GM18499 (cell line): ENCODE measurements around the gene MADCAM1.
"Not testable (repeated sequence)": the region's sequence is repeated elsewhere in the genome, so short reads cannot be mapped to it uniquely, and the experiment has no call there.

Source experiments
- ATAC-seq: cut with Tn5 transposase; IDR thresholded peaks from one replicate; pipeline ENCODE4 v1.9.1; 2021; ENCODE audit warnings: moderate number of reproducible peaks; ENCODE audit not compliant: insufficient read depth, unreplicated experiment

MADCAM1 gene

DNA sequence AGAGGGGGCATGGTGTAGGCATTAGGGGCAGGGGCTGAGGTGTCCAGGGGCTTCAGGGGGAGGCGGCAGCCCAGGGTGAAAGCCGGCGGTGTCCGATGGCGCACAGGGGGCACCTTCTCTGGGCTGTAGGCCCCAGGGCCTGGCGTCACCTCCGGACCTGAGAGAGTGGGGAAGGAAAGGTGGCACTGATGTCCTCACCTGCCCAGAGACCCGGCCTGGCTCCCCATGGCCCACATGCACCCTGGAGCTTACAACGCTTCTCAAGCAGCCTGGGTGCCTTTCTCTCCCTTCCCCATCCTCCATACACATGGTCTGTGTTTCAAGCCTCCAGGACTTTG, 32.1 kb upstream of the MADCAM1 start:
- ATAC-seq: no peak

DNA sequence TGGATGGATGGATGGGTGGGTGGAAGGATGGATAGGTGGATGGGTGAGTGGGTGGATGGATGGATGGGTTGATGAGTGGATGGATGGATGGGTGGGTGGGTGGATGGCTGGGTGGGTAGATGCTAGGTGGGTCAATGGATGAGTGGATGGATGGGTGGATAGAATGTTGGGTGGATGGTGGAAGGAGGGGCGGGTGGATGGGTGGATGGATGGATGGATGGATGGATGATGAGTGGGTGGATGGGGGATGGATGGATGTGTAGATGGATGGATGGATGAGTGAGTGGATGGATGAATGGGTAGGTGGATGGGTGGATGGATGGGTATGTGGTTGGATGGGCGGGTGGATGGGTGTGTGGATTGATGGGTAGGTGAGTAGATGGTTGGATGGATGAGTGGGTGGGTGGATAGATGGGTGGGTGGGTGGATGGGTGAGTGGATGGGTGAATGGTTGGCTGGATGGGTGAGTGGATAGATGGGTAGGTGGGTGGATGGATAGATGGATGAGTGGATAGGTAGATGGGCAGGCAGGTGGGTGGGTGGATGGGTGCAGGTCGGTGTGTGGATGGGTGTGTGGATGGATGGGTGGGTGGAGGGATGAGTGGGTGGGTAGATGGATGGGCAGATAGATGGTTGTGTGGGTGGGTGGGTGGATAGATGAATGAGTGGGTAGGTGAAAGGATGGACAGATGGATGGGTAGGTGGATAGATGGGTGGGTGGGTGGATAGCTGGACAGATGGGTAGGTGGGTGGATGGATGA, 31.1 kb upstream of the MADCAM1 start:
- no peak for ATAC-seq

DNA sequence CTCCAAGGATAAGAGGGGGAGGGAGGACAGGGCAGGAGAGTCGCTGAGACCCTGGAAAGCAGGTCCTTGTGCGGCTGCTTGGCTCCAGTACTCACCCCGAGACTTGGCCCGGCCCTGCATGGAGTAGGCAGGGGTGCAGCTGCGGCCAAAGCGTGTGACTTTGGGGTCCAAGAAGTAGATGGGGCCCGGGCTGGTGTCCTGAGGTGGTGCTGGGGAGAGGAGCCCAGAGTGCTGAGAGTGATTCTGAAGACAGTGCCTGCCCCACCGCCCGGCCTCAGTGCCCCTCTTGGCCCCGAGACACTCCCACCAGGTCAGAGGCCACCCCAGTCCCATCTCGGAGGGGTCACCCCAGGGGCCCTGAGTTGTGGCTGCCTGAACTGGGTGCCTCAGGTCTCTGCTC, 28.7 kb upstream of the MADCAM1 start:
- no peak for ATAC-seq

GRCh38 chr19:468587-469256, 27.6 kb upstream of the MADCAM1 start:
- no peak for ATAC-seq

DNA sequence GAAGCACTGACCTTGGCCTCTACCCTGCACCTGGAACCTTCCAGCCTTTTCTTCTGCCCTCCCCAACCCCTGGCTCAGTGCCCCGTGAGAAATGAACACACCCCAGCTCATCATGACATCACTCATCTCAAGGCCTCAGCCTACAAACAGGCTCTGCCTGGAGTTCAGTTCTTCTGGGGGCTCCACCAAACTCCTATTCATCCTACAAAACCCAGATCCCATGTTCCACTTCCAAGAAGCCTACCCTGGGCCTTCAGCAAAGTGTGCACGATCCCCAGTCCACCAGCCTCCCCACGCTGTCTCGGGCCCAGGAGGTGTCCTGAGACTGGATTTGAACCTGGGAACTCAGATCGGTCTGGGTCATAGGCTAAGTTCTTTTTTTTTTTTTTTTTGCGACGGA, 26.5 kb upstream of the MADCAM1 start:
- no peak for ATAC-seq

DNA sequence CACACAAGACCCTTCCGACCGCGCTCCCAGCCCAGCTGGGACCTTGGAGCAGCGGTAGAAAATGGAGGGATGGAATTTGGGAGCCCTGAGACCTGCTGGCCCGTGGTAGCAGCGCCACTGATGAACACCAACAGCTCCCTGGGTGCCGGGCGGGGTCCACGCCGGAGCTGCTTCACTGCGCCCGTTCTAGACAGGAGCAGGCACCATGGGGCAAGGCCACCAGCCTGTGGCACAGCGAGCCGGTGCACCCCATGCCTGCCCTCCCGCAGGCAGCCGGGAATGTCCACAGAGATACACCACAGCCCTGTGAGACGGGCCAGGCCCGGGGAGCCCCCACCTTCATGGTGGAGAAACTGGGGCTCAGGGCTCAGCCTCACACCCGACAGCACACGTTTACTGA, 25.6 kb upstream of the MADCAM1 start:
- ATAC-seq: no peak

GRCh38 chr19:472005-472858, 24.1 kb upstream of the MADCAM1 start:
- ATAC-seq: no peak

DNA sequence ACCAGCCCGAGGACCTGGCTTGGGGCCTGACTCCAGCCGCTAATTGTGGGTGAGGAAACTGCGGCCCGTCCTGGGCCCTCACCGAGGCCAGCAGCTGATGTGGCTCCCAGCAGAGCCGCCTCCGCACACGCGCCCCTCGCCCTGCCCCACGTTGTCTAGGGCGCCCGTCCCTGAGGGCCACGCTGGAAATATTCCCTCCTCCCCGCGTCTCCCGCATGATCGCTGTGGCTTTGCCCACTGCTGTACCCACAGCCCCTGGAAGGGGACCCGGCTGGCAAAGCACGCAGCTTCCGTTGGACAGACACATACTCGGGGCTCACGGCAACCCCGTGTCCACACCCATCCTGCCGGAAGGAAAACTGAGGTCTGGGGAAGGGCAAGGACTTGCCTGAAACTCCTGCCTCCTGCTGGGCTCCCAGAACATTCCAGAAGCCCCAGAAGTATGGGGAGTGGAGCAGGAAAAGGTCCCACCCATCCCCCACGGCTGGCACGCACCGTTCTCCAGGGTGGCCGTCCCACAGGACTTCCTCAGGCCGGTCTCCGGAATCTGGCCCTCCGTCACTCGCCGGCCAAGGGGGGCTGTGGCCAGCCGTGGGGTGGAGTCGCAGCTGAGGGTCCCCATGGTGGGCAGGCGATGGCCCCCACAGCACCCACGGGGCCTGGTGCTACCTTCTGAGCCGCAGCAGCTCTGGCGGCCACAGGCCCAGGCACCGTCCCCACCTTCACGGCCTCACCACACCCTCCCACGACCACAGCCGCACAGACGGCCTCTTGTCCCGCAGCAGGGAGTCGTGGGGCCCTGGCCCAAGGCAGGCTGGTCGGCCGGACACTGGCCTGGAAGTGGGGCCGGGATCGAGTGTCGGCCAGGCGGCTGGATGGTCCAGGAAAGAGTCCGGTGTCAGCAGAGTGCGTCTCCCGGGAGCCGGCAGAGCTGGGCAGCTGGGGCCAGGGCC, 21.9 kb upstream of the MADCAM1 start:
- ATAC-seq: no peak

- ATAC-seq: no peak
Measured at GRCh38 chr19:475360-475759, 20.9 kb upstream of the MADCAM1 start.

DNA sequence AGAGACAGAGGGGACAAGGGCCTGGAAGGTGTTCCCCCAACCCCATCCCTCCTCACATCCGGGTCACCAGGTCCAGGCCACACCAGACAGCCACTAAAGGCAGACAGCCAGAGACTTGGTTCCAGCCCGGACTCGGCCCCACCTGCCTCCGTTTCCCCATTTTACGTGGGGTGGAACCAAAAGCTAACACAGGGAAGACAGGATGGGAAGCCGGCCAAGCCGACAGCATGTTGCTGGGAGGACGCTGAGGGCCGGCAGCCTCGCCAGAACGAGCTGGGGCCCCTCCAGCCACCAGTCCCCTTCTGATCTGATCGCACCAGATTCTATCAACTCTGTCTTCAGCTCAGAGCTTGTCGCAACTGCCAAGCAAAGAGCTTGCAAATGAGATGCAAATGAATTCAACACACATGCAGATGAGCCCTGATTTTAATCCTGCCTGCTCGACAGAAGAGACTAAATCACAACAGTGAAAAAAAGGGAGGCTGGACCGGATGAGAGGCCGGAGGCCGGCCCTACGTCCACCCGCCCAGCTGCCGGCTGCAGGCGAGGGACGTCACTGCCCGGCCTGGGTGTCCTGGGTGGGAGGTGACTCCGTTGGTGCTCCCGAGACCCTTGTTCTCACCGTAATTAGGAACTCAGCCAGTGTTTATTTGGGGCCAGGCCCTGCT, 17.9 kb upstream of the MADCAM1 start:
- no peak for ATAC-seq

GRCh38 chr19:478976-479375, 17.3 kb upstream of the MADCAM1 start:
- ATAC-seq: no peak

DNA sequence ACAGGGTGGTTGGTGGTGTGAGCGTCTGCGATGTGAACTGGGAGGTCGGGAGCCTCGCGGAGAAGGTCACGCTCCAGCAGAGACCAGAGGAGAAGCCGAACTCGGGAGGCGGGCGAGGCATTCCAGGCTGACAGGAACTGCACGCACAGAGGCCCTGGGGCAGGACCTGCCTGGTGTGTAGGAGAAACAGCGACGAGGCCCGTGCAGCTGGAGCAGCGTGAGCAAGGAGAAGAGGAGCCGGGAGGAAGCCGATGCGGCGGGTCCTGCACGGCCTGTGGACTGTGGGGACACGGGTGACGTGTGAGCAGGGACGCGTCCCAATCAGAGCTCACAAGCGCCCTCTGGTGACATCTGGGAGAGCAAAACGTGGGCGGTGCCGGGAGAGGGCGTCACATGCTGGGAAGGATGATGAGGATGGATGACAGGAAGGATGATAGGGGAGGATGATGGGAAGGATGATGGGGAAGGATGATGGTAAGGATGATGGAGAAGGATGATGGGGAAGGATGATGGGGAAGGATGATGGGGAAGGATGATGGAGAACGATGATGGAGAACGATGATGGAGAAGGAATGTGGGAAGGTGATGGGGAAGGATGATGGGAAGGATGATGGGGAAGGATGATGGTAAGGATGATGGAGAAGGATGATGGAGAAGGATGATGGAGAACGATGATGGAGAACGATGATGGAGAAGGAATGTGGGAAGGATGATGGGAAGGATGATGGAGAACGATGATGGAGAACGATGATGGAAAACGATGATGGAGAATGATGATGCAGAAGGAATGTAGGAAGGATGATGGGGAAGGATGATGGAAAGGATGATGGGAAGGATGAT, 16.1 kb upstream of the MADCAM1 start:
- ATAC-seq: no peak

DNA sequence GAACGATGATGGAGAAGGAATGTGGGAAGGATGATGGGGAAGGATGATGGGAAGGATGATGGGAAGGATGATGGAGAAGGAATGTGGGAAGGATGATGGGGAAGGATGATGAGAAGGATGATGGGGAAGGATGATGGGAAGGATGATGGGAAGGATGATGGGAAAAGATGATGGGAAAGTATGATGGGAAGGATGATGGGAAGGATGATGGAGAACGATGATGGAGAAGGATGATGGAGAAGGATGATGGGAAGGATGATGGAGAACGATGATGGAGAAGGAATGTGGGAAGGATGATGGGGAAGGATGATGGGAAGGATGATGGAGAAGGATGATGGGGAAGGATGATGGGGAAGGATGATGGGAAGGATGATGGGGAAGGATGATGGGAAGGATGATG, 15.2 kb upstream of the MADCAM1 start:
- ATAC-seq: not testable (repeated sequence)

DNA sequence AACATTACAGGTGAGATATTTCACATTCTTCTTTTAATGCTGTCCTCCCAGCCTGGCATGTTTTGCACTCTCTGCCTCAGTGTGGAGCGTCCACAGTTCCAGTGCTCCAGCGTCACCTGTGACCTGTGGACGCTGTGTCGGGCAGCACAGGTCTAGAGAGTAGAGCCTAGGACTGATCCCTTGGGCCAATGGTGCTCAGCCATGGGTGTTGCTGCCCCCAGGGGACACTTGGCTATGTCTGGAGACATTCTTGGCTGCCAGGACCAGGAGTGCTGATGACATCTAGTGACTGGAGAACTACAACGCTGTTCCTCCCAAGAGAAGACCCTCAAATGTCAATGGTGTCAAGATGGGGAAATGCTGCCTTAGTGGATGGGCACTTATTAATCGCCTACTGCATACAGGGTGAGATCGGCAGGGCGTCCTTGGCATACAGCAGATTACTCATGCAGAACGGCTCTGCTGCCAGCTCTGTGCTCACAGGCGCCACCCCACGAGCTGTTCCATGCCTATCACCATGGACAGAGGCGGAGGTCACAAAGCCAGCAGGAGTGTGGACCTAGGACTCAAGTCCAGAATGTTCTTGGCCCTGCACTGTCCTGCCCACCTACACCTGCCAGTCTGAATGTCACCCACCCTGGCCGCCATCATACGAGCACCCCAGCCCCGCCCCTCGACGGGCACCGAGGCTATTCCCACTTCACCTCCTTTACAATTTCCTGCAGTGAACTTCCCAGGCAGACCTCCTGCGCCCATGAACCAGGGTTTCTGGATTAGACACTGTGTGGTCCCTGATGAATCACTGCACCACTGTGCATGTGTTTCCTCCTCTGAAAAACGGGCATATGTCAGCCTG, 13.9 kb upstream of the MADCAM1 start:
- ATAC-seq: no peak

DNA sequence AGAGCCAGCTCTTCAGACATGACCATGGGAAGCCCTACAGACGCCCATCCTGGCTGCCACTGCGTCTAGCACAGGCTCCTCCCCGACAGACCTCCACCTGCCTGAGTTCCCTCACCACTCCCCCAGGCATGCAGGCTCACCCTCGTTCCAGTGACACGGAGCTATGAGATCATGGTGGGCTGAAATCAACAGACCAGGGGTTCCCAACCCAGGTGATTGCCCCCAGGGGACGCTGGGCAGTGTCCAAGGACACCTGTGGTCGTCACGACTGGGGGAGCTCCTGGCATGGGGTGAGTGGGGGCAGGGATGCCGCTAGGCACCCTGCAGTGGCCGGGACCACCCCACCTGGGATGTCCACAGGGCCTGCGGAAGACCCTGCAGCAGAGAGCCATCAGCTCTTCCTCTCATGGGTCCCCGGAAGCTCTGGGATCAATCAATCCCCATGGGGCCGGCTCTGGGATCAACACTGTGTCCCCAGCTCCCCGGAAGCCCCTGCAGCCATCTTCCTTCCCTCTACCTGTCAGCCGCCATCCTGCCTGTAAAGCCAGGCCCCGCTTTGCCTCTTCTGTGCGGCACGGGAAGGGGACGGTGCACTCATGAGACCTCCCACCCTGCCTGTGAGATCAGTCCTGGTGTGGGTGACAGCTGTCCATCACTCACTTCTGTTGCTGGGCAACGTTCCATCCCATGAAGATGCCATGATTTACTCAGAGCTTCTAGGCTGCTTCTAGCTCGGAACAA, 12.8 kb upstream of the MADCAM1 start:
- ATAC-seq: no peak

DNA sequence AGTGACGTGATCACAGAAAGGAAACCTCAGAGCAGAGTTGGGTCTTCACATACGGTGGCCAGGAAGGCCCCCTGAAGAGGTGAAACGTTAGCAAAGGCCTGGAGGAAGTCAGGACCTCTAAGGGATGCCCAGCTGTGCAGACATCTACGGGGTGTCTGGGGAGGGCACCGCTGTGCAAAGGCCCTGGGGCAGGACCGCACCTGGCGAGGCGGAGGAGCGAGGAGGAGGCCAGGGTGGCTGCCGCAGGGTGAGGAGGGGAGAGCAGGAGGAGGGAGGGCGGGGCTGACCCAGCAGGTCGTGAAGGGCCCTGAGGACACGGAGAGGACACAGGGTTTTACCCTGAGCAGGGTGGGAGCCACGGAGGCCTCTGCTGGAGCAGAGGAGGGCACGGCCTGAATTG, 11.8 kb upstream of the MADCAM1 start:
- no peak for ATAC-seq

GRCh38 chr19:485077-485476, 11.2 kb upstream of the MADCAM1 start:
- no peak for ATAC-seq
